Stomach (tissue), 4 donors: ENCODE data around the gene ZNF526.

Experiments used
- POLR2A ChIP-seq, 4 donors: fragments of 450-650 bp; IDR thresholded peaks; one replicate each; pipeline ENCODE4 v1.6.1; 2016; ENCODE audit warnings: antibody characterized with exemption in 4 of 4, control low read depth in 2 of 4, mild to moderate bottlenecking in 1 of 4, moderate library complexity in 1 of 4
- POLR2AphosphoS5 ChIP-seq, 3 donors: sonication (generic); formaldehyde crosslinking; IDR thresholded peaks; one replicate each; pipeline ENCODE4 v1.6.1; 2016; ENCODE audit warnings: antibody characterized with exemption in 3 of 3
- TF ChIP-seq, protein P1 (sequence below), 7 experiments: fragments of 450-650 bp in 4 of 7; fragments of 200-600 bp in 3 of 7; sonication (generic) in 3 of 7; IDR thresholded peaks; one replicate each; pipeline ENCODE4 v1.5.1; 2016 to 2019; ENCODE audit warnings: antibody characterized with exemption in 7 of 7, control low read depth in 2 of 7, mild to moderate bottlenecking in 1 of 7

DNA sequence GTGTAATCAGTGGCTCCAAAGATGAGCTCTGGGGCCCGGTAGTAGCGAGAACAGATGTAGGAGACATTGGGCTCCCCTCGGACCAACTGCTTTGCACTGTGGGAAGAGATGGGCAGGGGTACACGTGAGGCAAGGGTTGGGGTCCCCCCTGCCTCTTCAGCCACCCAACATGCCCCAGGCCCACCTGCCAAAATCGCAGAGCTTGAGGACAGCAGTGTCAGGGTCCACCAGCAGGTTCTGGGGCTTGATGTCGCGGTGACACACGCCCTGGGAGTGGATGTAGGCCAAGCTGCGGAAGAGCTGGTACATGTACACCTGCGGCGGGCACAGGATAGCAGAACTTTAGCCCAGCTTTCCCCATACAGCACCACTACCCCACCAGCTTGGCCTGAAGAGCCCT lies 14.3 kb downstream of the ZNF526 start:
- TF ChIP-seq, protein P1, sequence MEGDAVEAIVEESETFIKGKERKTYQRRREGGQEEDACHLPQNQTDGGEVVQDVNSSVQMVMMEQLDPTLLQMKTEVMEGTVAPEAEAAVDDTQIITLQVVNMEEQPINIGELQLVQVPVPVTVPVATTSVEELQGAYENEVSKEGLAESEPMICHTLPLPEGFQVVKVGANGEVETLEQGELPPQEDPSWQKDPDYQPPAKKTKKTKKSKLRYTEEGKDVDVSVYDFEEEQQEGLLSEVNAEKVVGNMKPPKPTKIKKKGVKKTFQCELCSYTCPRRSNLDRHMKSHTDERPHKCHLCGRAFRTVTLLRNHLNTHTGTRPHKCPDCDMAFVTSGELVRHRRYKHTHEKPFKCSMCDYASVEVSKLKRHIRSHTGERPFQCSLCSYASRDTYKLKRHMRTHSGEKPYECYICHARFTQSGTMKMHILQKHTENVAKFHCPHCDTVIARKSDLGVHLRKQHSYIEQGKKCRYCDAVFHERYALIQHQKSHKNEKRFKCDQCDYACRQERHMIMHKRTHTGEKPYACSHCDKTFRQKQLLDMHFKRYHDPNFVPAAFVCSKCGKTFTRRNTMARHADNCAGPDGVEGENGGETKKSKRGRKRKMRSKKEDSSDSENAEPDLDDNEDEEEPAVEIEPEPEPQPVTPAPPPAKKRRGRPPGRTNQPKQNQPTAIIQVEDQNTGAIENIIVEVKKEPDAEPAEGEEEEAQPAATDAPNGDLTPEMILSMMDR (IDR thresholded peaks at IDR 0.05): no peak
- no peak for TF ChIP-seq POLR2AphosphoS5 (IDR thresholded peaks at IDR 0.05)
- TF ChIP-seq POLR2A (IDR thresholded peaks at IDR 0.05): no peak
